AG09309 (cell line): ENCODE results near the gene CFL1.
A peak's percentile ranks its signal among the peaks of the same experiment; 100 is the strongest.

Source experiments
- DNase-seq: peaks from one replicate; pipeline ENCODE4 v3.0.0-alpha.2; 2010; ENCODE audit warnings: low read depth
- H3K4me3 ChIP-seq: 2 replicates; pipeline ENCODE4 v1.5.1; 2011; ENCODE audit warnings: mild to moderate bottlenecking, low read depth, low read length, moderate library complexity; ENCODE audit not compliant: control insufficient read depth
- CTCF ChIP-seq: IDR thresholded peaks from 2 replicates; pipeline ENCODE4 v1.5.1; 2011; ENCODE audit warnings: mild to moderate bottlenecking, low read depth, low read length, inconsistent platforms; ENCODE audit not compliant: insufficient read depth, control insufficient read depth; ENCODE audit errors: missing control alignments

CFL1 gene

GRCh38 chr11:65899356-65900124 lies 41.6 kb upstream of the CFL1 start:
- no peak for DNase-seq

GRCh38 chr11:65898656-65899355 lies 40.8 kb upstream of the CFL1 start:
- H3K4me3 ChIP-seq: peak overlapping the region; percentile 100
- no peak for DNase-seq
- TF ChIP-seq CTCF: no peak

More at GRCh38 chr11:65899356-65900124, 41.6 kb upstream of the CFL1 start:
- H3K4me3 ChIP-seq: peak overlapping the region; percentile 100
- TF ChIP-seq CTCF: no peak

GRCh38 chr11:65897020-65897471 lies 39.1 kb upstream of the CFL1 start:
- H3K4me3 ChIP-seq: peak overlapping the region; percentile 100
- no peak for DNase-seq
- TF ChIP-seq CTCF: no peak

GRCh38 chr11:65896034-65896999 lies 38.3 kb upstream of the CFL1 start:
- DNase-seq: no peak
- peak overlapping the region; percentile 37 for H3K4me3 ChIP-seq
- TF ChIP-seq CTCF: no peak

GRCh38 chr11:65895482-65895981 lies 37.6 kb upstream of the CFL1 start:
- DNase-seq: no peak
- H3K4me3 ChIP-seq: no peak overlapping the region
- no peak for TF ChIP-seq CTCF
